ENCODE data around the gene RBM14.

RBM14 gene

DNA sequence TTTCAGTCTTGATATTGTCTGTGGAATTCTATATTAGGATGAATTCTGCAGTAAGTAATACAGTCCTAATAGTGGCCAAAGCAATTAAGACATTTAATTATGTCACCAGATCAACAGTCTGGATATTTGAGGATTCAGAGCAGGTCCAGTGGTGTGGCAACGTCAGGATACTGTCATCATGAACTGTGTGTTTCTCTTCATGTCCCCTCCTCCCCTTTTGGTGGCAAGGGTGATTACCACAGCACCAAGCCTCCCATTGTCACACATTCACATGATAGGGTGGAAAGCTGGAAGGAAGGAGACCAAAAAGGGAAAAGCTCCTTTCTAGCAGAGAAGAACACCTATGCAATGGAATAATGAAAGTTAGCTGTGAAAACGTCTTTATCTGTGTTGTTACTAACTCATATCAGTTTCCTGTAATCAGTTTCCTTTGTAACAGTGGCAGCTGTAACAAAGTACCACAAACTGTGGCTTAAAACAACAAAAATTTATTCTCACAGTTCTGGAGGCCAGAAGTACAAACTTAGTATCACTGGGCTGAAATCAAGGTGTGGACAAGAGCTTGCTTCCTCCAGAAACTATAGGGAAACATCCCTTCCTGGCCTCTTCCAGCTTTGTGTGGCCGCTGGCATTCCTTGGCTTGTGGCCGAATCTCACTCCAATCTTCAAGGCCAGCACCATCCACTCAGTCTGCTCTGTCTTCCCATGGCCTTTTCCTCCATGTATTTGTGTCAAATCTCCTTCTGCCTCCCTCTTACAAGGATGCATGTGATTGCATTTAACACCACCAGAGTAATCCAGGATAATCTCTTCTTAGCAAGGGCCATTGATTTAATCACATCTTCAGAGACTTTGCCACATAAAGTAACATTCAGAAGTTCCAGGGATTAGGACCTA, 6.5 kb upstream of the RBM14 start:
- no peak overlapping the region for H3K4me2 ChIP-seq (ENCODE audit: low read depth, low read length)
- TF ChIP-seq EZH2phosphoT487 (IDR thresholded peaks at IDR 0.05; ENCODE audit: low read length), result no peak
- TF ChIP-seq CTCF (IDR thresholded peaks at IDR 0.05; ENCODE audit: low read length), result no peak
- no peak for TF ChIP-seq EZH2 (optimal IDR thresholded peaks at IDR 0.05; ENCODE audit: low read depth, low read length)

GRCh38 chr11:66612458-66612857, 4.0 kb upstream of the RBM14 start:
- Histone ChIP-seq H4K20me1 (ENCODE audit: insufficient read depth, low read length) (peaks cover 6% of the 10 kb centered on the region), H3K36me3 (replicated peaks; ENCODE audit: insufficient read depth, low read length) (0 out of 2 replicates have a peak, but pooled peaks cover under 1% of the 10 kb centered on the region), H3K9ac (ENCODE audit: low read length) (no peak overlapping the region), H3K9me3 (replicated peaks; ENCODE audit: insufficient read depth, low read length) (no peaks in the 10 kb centered on the region), H2AFZ (ENCODE audit: low read length) (no peak overlapping the region), H3K4me3 (ENCODE audit: low read length) (no peak overlapping the region), H3K9me2 (replicated peaks; ENCODE audit: insufficient read depth, low read length) (no peaks in the 10 kb centered on the region), H3K4me1 (ENCODE audit: low read length) (no peaks in the 10 kb centered on the region), H3K27ac (ENCODE audit: low read length) (no peak overlapping the region), H3K79me2 (ENCODE audit: low read length) (peaks cover 22% of the 10 kb centered on the region), H3K4me2 (ENCODE audit: low read depth, low read length) (no peak overlapping the region), H3K27me3 (replicated peaks; ENCODE audit: insufficient read depth, low read length) (no peaks in the 10 kb centered on the region), H3F3A (ENCODE audit: insufficient read depth, low read length) (peaks cover 2% of the 10 kb centered on the region)
- DNase-seq, result no peak
- TF ChIP-seq CTCF (IDR thresholded peaks at IDR 0.05; ENCODE audit: low read length) (no peak), EZH2 (optimal IDR thresholded peaks at IDR 0.05; ENCODE audit: low read depth, low read length) (no peak), EZH2phosphoT487 (IDR thresholded peaks at IDR 0.05; ENCODE audit: low read length) (no peak)

More for the DNA sequence above, 6.5 kb upstream of the RBM14 start:
- no peaks in the 10 kb centered on the region for H3K4me1 ChIP-seq (ENCODE audit: low read length)
- no peak for DNase-seq
- H3K27me3 ChIP-seq (replicated peaks; ENCODE audit: insufficient read depth, low read length), result no peaks in the 10 kb centered on the region
- no peak overlapping the region for H3K9ac ChIP-seq (ENCODE audit: low read length)
- no peak overlapping the region for H2AFZ ChIP-seq (ENCODE audit: low read length)
- no peaks in the 10 kb centered on the region for H3F3A ChIP-seq (ENCODE audit: insufficient read depth, low read length)
- no peaks in the 10 kb centered on the region for H3K9me2 ChIP-seq (replicated peaks; ENCODE audit: insufficient read depth, low read length)
- no peaks in the 10 kb centered on the region for H3K9me3 ChIP-seq (replicated peaks; ENCODE audit: insufficient read depth, low read length)
- no peak overlapping the region for H3K4me3 ChIP-seq (ENCODE audit: low read length)
- no peaks in the 10 kb centered on the region for H3K79me2 ChIP-seq (ENCODE audit: low read length)
- no peaks in the 10 kb centered on the region for H3K36me3 ChIP-seq (replicated peaks; ENCODE audit: insufficient read depth, low read length)
- H4K20me1 ChIP-seq (ENCODE audit: insufficient read depth, low read length), result no peaks in the 10 kb centered on the region
- no peak overlapping the region for H3K27ac ChIP-seq (ENCODE audit: low read length)

- no peak for TF ChIP-seq CTCF (IDR thresholded peaks at IDR 0.05; ENCODE audit: low read length)
- no peak for TF ChIP-seq EZH2phosphoT487 (IDR thresholded peaks at IDR 0.05; ENCODE audit: low read length)
- TF ChIP-seq EZH2 (optimal IDR thresholded peaks at IDR 0.05; ENCODE audit: low read depth, low read length), result no peak
- no peaks in the 10 kb centered on the region for H3K9me3 ChIP-seq (replicated peaks; ENCODE audit: insufficient read depth, low read length)
- no peak overlapping the region for H3K4me2 ChIP-seq (ENCODE audit: low read depth, low read length)
- no peak overlapping the region for H2AFZ ChIP-seq (ENCODE audit: low read length)
- H3K79me2 ChIP-seq (ENCODE audit: low read length), result peaks cover 38% of the 10 kb centered on the region
- H3K4me1 ChIP-seq (ENCODE audit: low read length), result peaks cover 8% of the 10 kb centered on the region; the same call in 1 of the 2 replicates
- DNase-seq, result no peak
- 0 out of 2 replicates have a peak, but pooled peaks cover 3% of the 10 kb centered on the region for H3K36me3 ChIP-seq (replicated peaks; ENCODE audit: insufficient read depth, low read length)
- no peaks in the 10 kb centered on the region for H3K27me3 ChIP-seq (replicated peaks; ENCODE audit: insufficient read depth, low read length)
- no peak overlapping the region for H3K4me3 ChIP-seq (ENCODE audit: low read length)
- no peak overlapping the region for H3K9ac ChIP-seq (ENCODE audit: low read length)
- peaks cover 22% of the 10 kb centered on the region for H4K20me1 ChIP-seq (ENCODE audit: insufficient read depth, low read length)
- H3K9me2 ChIP-seq (replicated peaks; ENCODE audit: insufficient read depth, low read length), result no peaks in the 10 kb centered on the region
- peaks cover 18% of the 10 kb centered on the region for H3F3A ChIP-seq (ENCODE audit: insufficient read depth, low read length)
- no peak overlapping the region for H3K27ac ChIP-seq (ENCODE audit: low read length)
Observed at GRCh38 chr11:66614073-66614472, 2.4 kb upstream of the RBM14 start.
